Astrocyte (in vitro differentiated cells and primary cell): ENCODE measurements around the gene CHN2.

Experiments
- CTCF ChIP-seq: IDR thresholded peaks from 2 replicates; pipeline ENCODE4 v1.5.1; 2011; ENCODE audit warnings: low read depth, mild to moderate bottlenecking, inconsistent platforms, low read length, moderate library complexity; ENCODE audit not compliant: insufficient read depth
- EZH2 ChIP-seq: IDR thresholded peaks from 2 replicates; pipeline ENCODE4 v1.6.1; 2012; ENCODE audit warnings: mild to moderate bottlenecking, low read length, inconsistent platforms; ENCODE audit not compliant: insufficient read depth

- no peak for TF ChIP-seq CTCF
- no peak for TF ChIP-seq EZH2
These were observed 15.2 kb downstream of the CHN2 start for GRCh38 chr7:29209745-29210144.
